HL-60 (cell line): ENCODE data around the gene TGFBR1.

Source experiments
- GABPA ChIP-seq: IDR thresholded peaks from 2 replicates; pipeline ENCODE4 v1.6.1; 2012; ENCODE audit warnings: low read depth
- POLR2AphosphoS5 ChIP-seq: IDR thresholded peaks from 2 replicates; pipeline ENCODE4 v1.6.1; 2012; ENCODE audit warnings: low read depth
- SPI1 ChIP-seq: IDR thresholded peaks from 2 replicates; pipeline ENCODE4 v1.6.1; 2012; ENCODE audit warnings: low read depth, mild to moderate bottlenecking, borderline replicate concordance
- TF ChIP-seq, protein P1 (sequence below): IDR thresholded peaks from one replicate; pipeline ENCODE4 v1.5.1; 2011; ENCODE audit warnings: low read length, control low read depth, inconsistent platforms; ENCODE audit not compliant: insufficient read depth
- TF ChIP-seq, protein P2 (sequence below): IDR thresholded peaks from 2 replicates; pipeline ENCODE4 v1.6.1; 2012; ENCODE audit warnings: low read depth; ENCODE audit not compliant: insufficient replicate concordance

DNA sequence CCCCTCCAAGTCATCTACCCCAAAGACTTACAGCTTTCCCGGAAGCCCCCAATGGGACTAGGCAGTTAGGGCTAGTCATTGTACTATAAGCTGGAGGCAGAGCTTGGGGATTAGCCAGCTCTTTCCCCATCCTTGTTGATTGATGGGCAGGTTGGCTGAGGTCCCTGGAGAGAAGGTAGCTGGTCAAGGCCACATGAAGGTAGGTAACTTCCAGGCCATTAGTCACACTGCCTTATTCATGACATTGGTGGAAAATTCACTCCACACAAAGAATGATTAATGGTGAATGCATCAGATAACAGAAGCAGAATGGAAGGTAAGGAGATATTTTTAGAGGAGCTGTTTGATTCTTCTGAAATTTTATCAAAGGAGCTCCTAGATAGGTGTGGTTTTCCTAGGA is 49.5 kb upstream of the TGFBR1 start:
- TF ChIP-seq GABPA (no peak), POLR2AphosphoS5 (no peak), SPI1 (no peak)
- TF ChIP-seq, protein P1, sequence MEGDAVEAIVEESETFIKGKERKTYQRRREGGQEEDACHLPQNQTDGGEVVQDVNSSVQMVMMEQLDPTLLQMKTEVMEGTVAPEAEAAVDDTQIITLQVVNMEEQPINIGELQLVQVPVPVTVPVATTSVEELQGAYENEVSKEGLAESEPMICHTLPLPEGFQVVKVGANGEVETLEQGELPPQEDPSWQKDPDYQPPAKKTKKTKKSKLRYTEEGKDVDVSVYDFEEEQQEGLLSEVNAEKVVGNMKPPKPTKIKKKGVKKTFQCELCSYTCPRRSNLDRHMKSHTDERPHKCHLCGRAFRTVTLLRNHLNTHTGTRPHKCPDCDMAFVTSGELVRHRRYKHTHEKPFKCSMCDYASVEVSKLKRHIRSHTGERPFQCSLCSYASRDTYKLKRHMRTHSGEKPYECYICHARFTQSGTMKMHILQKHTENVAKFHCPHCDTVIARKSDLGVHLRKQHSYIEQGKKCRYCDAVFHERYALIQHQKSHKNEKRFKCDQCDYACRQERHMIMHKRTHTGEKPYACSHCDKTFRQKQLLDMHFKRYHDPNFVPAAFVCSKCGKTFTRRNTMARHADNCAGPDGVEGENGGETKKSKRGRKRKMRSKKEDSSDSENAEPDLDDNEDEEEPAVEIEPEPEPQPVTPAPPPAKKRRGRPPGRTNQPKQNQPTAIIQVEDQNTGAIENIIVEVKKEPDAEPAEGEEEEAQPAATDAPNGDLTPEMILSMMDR = no peak
- TF ChIP-seq, protein P2, sequence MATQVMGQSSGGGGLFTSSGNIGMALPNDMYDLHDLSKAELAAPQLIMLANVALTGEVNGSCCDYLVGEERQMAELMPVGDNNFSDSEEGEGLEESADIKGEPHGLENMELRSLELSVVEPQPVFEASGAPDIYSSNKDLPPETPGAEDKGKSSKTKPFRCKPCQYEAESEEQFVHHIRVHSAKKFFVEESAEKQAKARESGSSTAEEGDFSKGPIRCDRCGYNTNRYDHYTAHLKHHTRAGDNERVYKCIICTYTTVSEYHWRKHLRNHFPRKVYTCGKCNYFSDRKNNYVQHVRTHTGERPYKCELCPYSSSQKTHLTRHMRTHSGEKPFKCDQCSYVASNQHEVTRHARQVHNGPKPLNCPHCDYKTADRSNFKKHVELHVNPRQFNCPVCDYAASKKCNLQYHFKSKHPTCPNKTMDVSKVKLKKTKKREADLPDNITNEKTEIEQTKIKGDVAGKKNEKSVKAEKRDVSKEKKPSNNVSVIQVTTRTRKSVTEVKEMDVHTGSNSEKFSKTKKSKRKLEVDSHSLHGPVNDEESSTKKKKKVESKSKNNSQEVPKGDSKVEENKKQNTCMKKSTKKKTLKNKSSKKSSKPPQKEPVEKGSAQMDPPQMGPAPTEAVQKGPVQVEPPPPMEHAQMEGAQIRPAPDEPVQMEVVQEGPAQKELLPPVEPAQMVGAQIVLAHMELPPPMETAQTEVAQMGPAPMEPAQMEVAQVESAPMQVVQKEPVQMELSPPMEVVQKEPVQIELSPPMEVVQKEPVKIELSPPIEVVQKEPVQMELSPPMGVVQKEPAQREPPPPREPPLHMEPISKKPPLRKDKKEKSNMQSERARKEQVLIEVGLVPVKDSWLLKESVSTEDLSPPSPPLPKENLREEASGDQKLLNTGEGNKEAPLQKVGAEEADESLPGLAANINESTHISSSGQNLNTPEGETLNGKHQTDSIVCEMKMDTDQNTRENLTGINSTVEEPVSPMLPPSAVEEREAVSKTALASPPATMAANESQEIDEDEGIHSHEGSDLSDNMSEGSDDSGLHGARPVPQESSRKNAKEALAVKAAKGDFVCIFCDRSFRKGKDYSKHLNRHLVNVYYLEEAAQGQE = no peak
